HG03439 (cell line): Measurements from ENCODE around the gene MRPL55.

Experiments used
- ATAC-seq: cut with Tn5 transposase; IDR thresholded peaks from one replicate; pipeline ENCODE4 v1.9.1; 2021; ENCODE audit warnings: mild to moderate bottlenecking, moderate library complexity; ENCODE audit not compliant: unreplicated experiment

MRPL55 gene

GRCh38 chr1:228073061-228073856, 35.8 kb downstream of the MRPL55 start:
- no peak for ATAC-seq

GRCh38 chr1:228072658-228073043, 36.4 kb downstream of the MRPL55 start:
- ATAC-seq: no peak

GRCh38 chr1:228071839-228072657, 37.1 kb downstream of the MRPL55 start:
- no peak for ATAC-seq

- ATAC-seq: no peak
These were observed 38.2 kb downstream of the MRPL55 start for GRCh38 chr1:228070851-228071250.

- no peak for ATAC-seq
These were observed 38.9 kb downstream of the MRPL55 start for GRCh38 chr1:228070173-228070572.

- no peak for ATAC-seq
These were observed 40.7 kb downstream of the MRPL55 start for GRCh38 chr1:228068359-228068758.

- ATAC-seq: no peak
These were observed 42.0 kb downstream of the MRPL55 start for GRCh38 chr1:228066891-228067654.

- no peak for ATAC-seq
These were observed 42.7 kb downstream of the MRPL55 start for GRCh38 chr1:228066416-228066815.

- no peak for ATAC-seq
These were observed 43.4 kb downstream of the MRPL55 start for GRCh38 chr1:228065543-228066347.

GRCh38 chr1:228064741-228065542, 44.2 kb downstream of the MRPL55 start:
- no peak for ATAC-seq

GRCh38 chr1:228064296-228064695, 44.8 kb downstream of the MRPL55 start:
- ATAC-seq: no peak

GRCh38 chr1:228063251-228064191, 45.6 kb downstream of the MRPL55 start:
- ATAC-seq: no peak

GRCh38 chr1:228062812-228063211, 46.3 kb downstream of the MRPL55 start:
- ATAC-seq: no peak

GRCh38 chr1:228062085-228062791, 46.9 kb downstream of the MRPL55 start:
- ATAC-seq: no peak

- no peak for ATAC-seq
These were observed 47.6 kb downstream of the MRPL55 start for GRCh38 chr1:228061411-228062084.

- ATAC-seq: no peak
These were observed 48.5 kb downstream of the MRPL55 start for GRCh38 chr1:228060458-228061190.
